Prostate gland (tissue), 2 donors: Measurements from ENCODE around the gene PPP4R3A.

Experiments used
- POLR2AphosphoS5 ChIP-seq: sonication (generic); formaldehyde crosslinking; IDR thresholded peaks from one replicate; pipeline ENCODE4 v1.6.1; 2017; ENCODE audit warnings: antibody characterized with exemption
- TF ChIP-seq, protein P1 (sequence below), 4 experiments: fragments of 200-600 bp in 2 of 4; fragments of 450-650 bp in 2 of 4; sonication (generic) in 2 of 4; IDR thresholded peaks; 1 replicate in 3 of 4; 2 replicates in 1 of 4; pipeline ENCODE4 v1.5.1; 2016 to 2019; ENCODE audit warnings: antibody characterized with exemption in 4 of 4, mild to moderate bottlenecking in 2 of 4, moderate library complexity in 2 of 4

DNA sequence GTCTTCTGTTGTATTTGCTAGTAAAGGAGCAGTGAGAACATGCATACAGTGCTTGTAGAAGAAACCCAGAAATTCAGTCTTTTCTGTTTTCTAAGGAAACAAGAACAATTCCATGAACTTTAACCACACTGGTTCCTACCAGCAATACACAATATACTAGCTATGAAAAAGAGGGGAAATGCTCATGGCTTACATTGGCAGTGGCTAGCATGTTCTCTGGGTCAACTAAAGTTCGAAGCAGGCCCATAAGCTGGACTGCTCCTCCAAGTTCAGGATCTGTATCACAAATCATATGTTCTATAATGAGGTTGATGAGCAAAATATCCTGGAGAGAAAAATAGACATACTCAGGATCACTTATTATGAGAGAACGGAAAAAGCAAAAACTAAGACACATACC, 37.1 kb downstream of the PPP4R3A start:
- no peak for TF ChIP-seq POLR2AphosphoS5
- TF ChIP-seq, protein P1, sequence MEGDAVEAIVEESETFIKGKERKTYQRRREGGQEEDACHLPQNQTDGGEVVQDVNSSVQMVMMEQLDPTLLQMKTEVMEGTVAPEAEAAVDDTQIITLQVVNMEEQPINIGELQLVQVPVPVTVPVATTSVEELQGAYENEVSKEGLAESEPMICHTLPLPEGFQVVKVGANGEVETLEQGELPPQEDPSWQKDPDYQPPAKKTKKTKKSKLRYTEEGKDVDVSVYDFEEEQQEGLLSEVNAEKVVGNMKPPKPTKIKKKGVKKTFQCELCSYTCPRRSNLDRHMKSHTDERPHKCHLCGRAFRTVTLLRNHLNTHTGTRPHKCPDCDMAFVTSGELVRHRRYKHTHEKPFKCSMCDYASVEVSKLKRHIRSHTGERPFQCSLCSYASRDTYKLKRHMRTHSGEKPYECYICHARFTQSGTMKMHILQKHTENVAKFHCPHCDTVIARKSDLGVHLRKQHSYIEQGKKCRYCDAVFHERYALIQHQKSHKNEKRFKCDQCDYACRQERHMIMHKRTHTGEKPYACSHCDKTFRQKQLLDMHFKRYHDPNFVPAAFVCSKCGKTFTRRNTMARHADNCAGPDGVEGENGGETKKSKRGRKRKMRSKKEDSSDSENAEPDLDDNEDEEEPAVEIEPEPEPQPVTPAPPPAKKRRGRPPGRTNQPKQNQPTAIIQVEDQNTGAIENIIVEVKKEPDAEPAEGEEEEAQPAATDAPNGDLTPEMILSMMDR (IDR thresholded peaks at IDR 0.05) = no peak
